K562 (cell line): ENCODE measurements around the gene MEF2D. TPM values are rescaled to one million over a fixed set of nuclear protein-coding genes. Genes with fewer than 3 reads are reported as not detected.
A peak's percentile ranks its signal among the peaks of the same experiment; 100 is the strongest.

ENCODE experiments used
- CBX3 ChIP-seq, 2 experiments: IDR thresholded peaks; 1 replicate in 1 of 2; 2 replicates in 1 of 2; pipeline ENCODE4 v1.6.1; 2012; ENCODE audit warnings: inconsistent platforms in 2 of 2, low read length in 2 of 2, borderline replicate concordance in 1 of 2, control low read depth in 1 of 2
- HMG20B ChIP-seq: fragments of 250-450 bp; sonication (Bioruptor Pico); IDR thresholded peaks from 2 replicates; pipeline ENCODE4 v1.5.0; 2021; ENCODE audit warnings: mild to moderate bottlenecking
- KDM2B ChIP-seq: fragments of 250-450 bp; sonication (Bioruptor Pico); IDR thresholded peaks from 2 replicates; pipeline ENCODE4 v1.8.0; 2021; ENCODE audit warnings: mild to moderate bottlenecking, moderate library complexity
- MEIS2 ChIP-seq: fragments of 450-650 bp; IDR thresholded peaks from 2 replicates; pipeline ENCODE4 v1.6.1; 2014; ENCODE audit warnings: mild to moderate bottlenecking; ENCODE audit not compliant: partially characterized antibody
- POLR2G ChIP-seq: fragments of 200-400 bp; formaldehyde crosslinking; IDR thresholded peaks from 2 replicates; pipeline ENCODE4 v1.6.1; 2017; ENCODE audit warnings: low read depth, mild to moderate bottlenecking, antibody characterized with exemption, low read length, moderate library complexity
- TBP ChIP-seq: optimal IDR thresholded peaks from 2 replicates; pipeline ENCODE3; 2011; ENCODE audit warnings: low read depth, low read length, improper control_type of control experiment
- ZBTB34 ChIP-seq: fragments of 250-450 bp; sonication (Bioruptor Pico); IDR thresholded peaks from 2 replicates; pipeline ENCODE4 v1.8.0; 2021; ENCODE audit warnings: mild to moderate bottlenecking, moderate library complexity
- ZBTB49 ChIP-seq: sonication (generic); formaldehyde crosslinking; IDR thresholded peaks from 2 replicates; pipeline ENCODE4 v1.8.0; 2022; ENCODE audit warnings: missing genetic modification reagents, mild to moderate bottlenecking, borderline replicate concordance
- ZKSCAN8 ChIP-seq: fragments of 200-800 bp; sonication (Bioruptor generic); IDR thresholded peaks from 2 replicates; pipeline ENCODE4 v1.6.1; 2016; ENCODE audit warnings: missing genetic modification characterization, missing compliant biosample characterization
- ZNF212 ChIP-seq: fragments of 450-650 bp; formaldehyde crosslinking; IDR thresholded peaks from 2 replicates; pipeline ENCODE4 v1.4.0; 2020; ENCODE audit warnings: mild to moderate bottlenecking
- ZNF277 ChIP-seq: fragments of 250-450 bp; sonication (Bioruptor Pico); IDR thresholded peaks from 2 replicates; pipeline ENCODE4 v1.8.0; 2022; ENCODE audit warnings: inconsistent platforms, mild to moderate bottlenecking, moderate library complexity, borderline replicate concordance
- ZNF436 ChIP-seq: fragments of 250-450, 450-650 bp; sonication (Bioruptor Pico); formaldehyde crosslinking; IDR thresholded peaks from 2 replicates; pipeline ENCODE4 v1.7.0; 2020; ENCODE audit warnings: mild to moderate bottlenecking
- ZNF551 ChIP-seq: fragments of 250-450 bp; sonication (Bioruptor Pico); IDR thresholded peaks from 2 replicates; pipeline ENCODE4 v1.5.0; 2021; ENCODE audit warnings: mild to moderate bottlenecking, moderate library complexity
- ZNF639 ChIP-seq, 2 experiments: fragments of 200-800 bp in 1 of 2; sonication (Bioruptor generic) in 1 of 2; sonication (generic) in 1 of 2; formaldehyde crosslinking in 1 of 2; IDR thresholded peaks in 1 of 2; conservative IDR thresholded peaks in 1 of 2; 2 replicates each; pipeline versions ENCODE4 v1.5.0 to v1.6.1; 2016 to 2020; ENCODE audit warnings: missing compliant biosample characterization in 1 of 2, missing genetic modification characterization in 1 of 2, missing genetic modification reagents in 1 of 2
- polyA plus RNA-seq, 8 experiments: library from polyadenylated mRNA; depleted of rRNA in 4 of 8; stranded (reverse) in 5 of 8; unstranded in 3 of 8; fragments of >200 nt; fragmentation: Nextera tagmentation in 2 of 8; fragmentation: Illumina TruSeq in 1 of 8; extraction: Ambion mirVana in 2 of 8; extraction: Trizol in 1 of 8; gene quantifications; 2 replicates each; pipeline versions ENCODE4 v1.2.1 to v1.2.3, GENCODE V29; 2011 to 2014; ENCODE audit warnings: inconsistent platforms in 1 of 8, missing spikeins in 1 of 8
- total RNA-seq, 7 experiments: library from RNA; depleted of rRNA in 6 of 7; stranded (reverse); fragments of >200 nt in 6 of 7; fragmentation: Illumina TruSeq in 2 of 7; extraction: Trizol in 2 of 7; gene quantifications; 2 replicates each; pipeline versions ENCODE4 v1.2.1 to v1.2.3, GENCODE V29; 2011 to 2021; ENCODE audit warnings: low replicate concordance in 1 of 7
- TF ChIP-seq, protein P1 (sequence below): sonication (generic); formaldehyde crosslinking; IDR thresholded peaks from 2 replicates; pipeline ENCODE4 v1.8.1; 2023; ENCODE audit warnings: mild to moderate bottlenecking, missing genetic modification reagents, moderate library complexity
- TF ChIP-seq, protein P2 (sequence below): fragments of 200-800 bp; sonication (Bioruptor generic); IDR thresholded peaks from 2 replicates; pipeline ENCODE4 v1.6.1; 2017; ENCODE audit warnings: missing genetic modification characterization, missing compliant biosample characterization

Gene MEF2D
- total and polyA plus RNA-seq, 9 of the 15 experiments (the other 6 are each of a cell fraction or from before 2014, with no cell fraction given): 0.10 to 19.5 (median 2.6) TPM

DNA sequence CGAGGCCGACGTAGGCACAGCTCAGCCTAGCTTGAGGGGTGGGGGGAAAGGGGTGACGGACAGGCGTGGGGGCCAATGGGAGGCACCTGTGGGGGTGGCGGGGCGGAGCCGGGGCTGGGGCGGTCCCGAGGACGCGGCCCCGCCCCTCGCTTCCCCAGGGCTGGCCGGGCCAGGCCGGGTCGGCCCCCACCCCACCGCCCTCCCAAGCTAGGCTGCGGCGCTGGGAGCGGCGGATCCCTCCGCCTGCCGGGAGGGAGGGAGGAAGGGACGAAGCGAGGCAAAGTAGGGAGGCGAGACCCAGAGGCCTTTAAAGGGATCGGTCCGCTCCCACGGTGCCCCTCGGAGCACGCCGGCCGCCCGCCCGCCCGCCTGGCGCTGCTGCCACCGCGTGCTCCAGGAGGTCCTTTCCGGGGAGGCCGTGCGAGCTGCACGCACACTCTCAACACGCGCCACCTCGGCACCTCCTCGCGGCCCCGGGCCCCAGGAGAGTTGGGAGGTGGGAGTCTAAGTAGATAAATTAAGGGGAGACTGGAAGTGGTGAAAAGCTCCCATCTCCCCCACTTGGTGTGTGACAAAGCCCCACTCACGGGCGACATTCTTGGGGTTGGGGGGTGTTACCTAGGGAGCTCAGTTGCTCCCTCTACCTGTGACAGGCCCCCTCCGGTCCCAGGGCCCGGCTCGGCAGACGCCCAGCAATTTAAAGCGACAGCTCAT, 375 bp upstream of the MEF2D start (continued):
- TF ChIP-seq, protein P1, sequence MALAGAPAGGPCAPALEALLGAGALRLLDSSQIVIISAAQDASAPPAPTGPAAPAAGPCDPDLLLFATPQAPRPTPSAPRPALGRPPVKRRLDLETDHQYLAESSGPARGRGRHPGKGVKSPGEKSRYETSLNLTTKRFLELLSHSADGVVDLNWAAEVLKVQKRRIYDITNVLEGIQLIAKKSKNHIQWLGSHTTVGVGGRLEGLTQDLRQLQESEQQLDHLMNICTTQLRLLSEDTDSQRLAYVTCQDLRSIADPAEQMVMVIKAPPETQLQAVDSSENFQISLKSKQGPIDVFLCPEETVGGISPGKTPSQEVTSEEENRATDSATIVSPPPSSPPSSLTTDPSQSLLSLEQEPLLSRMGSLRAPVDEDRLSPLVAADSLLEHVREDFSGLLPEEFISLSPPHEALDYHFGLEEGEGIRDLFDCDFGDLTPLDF (CRISPR knock-in tag): 0 out of 2 replicates have a peak, but pooled peaks have one; percentile 37
- TF ChIP-seq MEIS2 (peak; percentile 34), KDM2B (CRISPR knock-in tag) (no peak), POLR2G (peak; percentile 93), CBX3 (IDR thresholded peaks at IDR 0.05; ENCODE audit: borderline replicate concordance in 1 of 2, low read length in 2 of 2) (no peak; a peak in 2 of 3 replicates), HMG20B (CRISPR knock-in tag) (no peak), ZNF639 (CRISPR knock-in tag; conservative IDR thresholded peaks at IDR 0.05 in 1 of 2, IDR thresholded peaks at IDR 0.05 in 1 of 2) (peak in 1 of 2 experiments; percentile 51; a peak in 1 of 4 replicates), ZNF551 (CRISPR knock-in tag) (no peak), ZNF212 (0 out of 2 replicates have a peak, but pooled peaks have one; percentile 36), ZBTB49 (CRISPR knock-in tag) (no peak), TBP (peak; percentile 69), ZNF436 (no peak), ZBTB34 (CRISPR knock-in tag) (no peak), ZNF277 (no peak), ZKSCAN8 (CRISPR knock-in tag) (no peak)
- TF ChIP-seq, protein P2, sequence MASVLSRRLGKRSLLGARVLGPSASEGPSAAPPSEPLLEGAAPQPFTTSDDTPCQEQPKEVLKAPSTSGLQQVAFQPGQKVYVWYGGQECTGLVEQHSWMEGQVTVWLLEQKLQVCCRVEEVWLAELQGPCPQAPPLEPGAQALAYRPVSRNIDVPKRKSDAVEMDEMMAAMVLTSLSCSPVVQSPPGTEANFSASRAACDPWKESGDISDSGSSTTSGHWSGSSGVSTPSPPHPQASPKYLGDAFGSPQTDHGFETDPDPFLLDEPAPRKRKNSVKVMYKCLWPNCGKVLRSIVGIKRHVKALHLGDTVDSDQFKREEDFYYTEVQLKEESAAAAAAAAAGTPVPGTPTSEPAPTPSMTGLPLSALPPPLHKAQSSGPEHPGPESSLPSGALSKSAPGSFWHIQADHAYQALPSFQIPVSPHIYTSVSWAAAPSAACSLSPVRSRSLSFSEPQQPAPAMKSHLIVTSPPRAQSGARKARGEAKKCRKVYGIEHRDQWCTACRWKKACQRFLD (CRISPR knock-in tag): no peak
